HG03159 (cell line): ENCODE data around the gene ZFAND6.

Experiments
- ATAC-seq: cut with Tn5 transposase; IDR thresholded peaks from one replicate; pipeline ENCODE4 v1.9.1; 2021; ENCODE audit warnings: mild to moderate bottlenecking, moderate library complexity; ENCODE audit not compliant: unreplicated experiment

ZFAND6 gene

GRCh38 chr15:80049046-80049445, 10.4 kb upstream of the ZFAND6 start:
- no peak for ATAC-seq

- ATAC-seq = no peak
These were observed 6.7 kb upstream of the ZFAND6 start for GRCh38 chr15:80052597-80053304.

- ATAC-seq = no peak
These were observed 3.5 kb upstream of the ZFAND6 start for GRCh38 chr15:80055933-80056332.

- ATAC-seq = no peak
These were observed 1.4 kb upstream of the ZFAND6 start for GRCh38 chr15:80058044-80058443.

- peak; percentile 55 for ATAC-seq
These were observed 395 bp downstream of the ZFAND6 start for GRCh38 chr15:80059786-80060355.

- no peak for ATAC-seq
These were observed 1.0 kb downstream of the ZFAND6 start for GRCh38 chr15:80060356-80061006.

GRCh38 chr15:80061582-80061981, 2.1 kb downstream of the ZFAND6 start:
- no peak for ATAC-seq

- no peak for ATAC-seq
These were observed 7.4 kb downstream of the ZFAND6 start for GRCh38 chr15:80066912-80067311.

GRCh38 chr15:80068578-80068977, 9.1 kb downstream of the ZFAND6 start:
- no peak for ATAC-seq

GRCh38 chr15:80070840-80071239, 11.4 kb downstream of the ZFAND6 start:
- no peak for ATAC-seq

- no peak for ATAC-seq
These were observed 12.2 kb downstream of the ZFAND6 start for GRCh38 chr15:80071652-80072051.

- peak; percentile 86 for ATAC-seq
These were observed 13.0 kb downstream of the ZFAND6 start for GRCh38 chr15:80072285-80072994.

- ATAC-seq = no peak
These were observed 13.7 kb downstream of the ZFAND6 start for GRCh38 chr15:80073197-80073596.

GRCh38 chr15:80076321-80077318, 17.1 kb downstream of the ZFAND6 start:
- ATAC-seq = no peak

GRCh38 chr15:80081390-80081789, 21.9 kb downstream of the ZFAND6 start:
- peak; percentile 60 for ATAC-seq

GRCh38 chr15:80087104-80087503, 27.6 kb downstream of the ZFAND6 start:
- no peak for ATAC-seq

- no peak for ATAC-seq
These were observed 30.6 kb downstream of the ZFAND6 start for GRCh38 chr15:80090041-80090440.

- no peak for ATAC-seq
These were observed 31.5 kb downstream of the ZFAND6 start for GRCh38 chr15:80090879-80091503.

- ATAC-seq = no peak
These were observed 34.5 kb downstream of the ZFAND6 start for GRCh38 chr15:80093854-80094418.

- no peak for ATAC-seq
These were observed 36.0 kb downstream of the ZFAND6 start for GRCh38 chr15:80095511-80095910.
